GF-D8 (cell line): ENCODE data around the gene CDC25B.
"Not testable (repeated sequence)": the region's sequence is repeated elsewhere in the genome, so short reads cannot be mapped to it uniquely, and the experiment has no call there.

Experiments
- DNase-seq: peaks from one replicate; lab custom pipeline; 2025; lab: John Stamatoyannopoulos, UW

Gene CDC25B

DNA sequence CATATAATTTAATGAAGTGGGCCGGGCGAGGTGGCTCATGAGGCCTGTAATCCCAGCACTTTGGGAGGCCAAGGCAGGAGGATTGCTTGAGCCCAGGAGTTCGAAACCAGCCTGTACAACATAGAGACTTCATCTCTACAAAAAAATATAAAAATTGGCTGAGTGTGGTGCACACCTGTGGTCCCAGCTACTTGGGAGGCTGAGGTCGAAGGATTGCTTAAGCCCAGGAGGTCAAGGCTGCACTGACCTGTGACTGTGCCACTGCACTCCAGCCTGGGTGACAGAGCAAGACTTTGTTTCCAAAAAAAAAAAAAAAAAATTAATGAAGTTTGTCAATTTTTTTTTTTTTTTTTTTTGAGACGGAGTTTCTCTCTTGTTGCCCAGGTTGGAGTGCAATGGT lies 33.8 kb downstream of the CDC25B start:
- not testable (repeated sequence) for DNase-seq

- DNase-seq = no peak
Measured at GRCh38 chr20:3836132-3836531, 40.0 kb downstream of the CDC25B start.

GRCh38 chr20:3839328-3839727 lies 43.2 kb downstream of the CDC25B start:
- peak; percentile 98 for DNase-seq

- DNase-seq = not testable (repeated sequence)
Measured at GRCh38 chr20:3840201-3840600, 44.1 kb downstream of the CDC25B start.

DNA sequence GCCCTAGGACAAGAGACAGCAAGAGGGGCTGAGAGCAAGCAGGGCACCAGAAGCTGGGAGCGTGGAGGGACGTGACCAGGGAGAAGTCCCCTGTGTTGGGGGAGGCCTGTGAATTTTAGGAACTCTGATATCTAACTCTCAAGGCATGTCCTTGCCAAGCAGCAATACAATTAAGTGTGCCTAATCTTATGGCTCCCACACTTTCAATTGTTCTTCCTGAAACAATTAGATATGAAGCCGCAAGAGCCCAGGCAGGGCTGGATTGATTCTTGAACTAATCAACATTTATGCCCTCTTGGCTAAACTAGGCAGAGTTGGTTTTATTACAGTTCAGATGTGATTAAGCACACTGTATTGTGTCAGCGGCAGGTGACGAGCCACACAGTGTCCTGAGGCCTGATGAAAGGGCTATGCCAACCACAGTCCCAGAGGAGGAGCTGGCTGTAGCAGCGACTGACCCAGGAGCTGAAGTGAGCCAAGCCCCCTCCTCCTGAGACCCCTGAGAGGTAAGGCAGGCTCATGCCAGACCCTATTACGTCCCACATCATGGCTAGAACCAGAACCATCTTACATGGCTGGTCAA lies 46.3 kb downstream of the CDC25B start:
- DNase-seq = peak; percentile 36

- peak; percentile 7 for DNase-seq
Measured at GRCh38 chr20:3843490-3843889, 47.4 kb downstream of the CDC25B start.

GRCh38 chr20:3843990-3844619 lies 48.0 kb downstream of the CDC25B start:
- DNase-seq = not testable (repeated sequence)

DNA sequence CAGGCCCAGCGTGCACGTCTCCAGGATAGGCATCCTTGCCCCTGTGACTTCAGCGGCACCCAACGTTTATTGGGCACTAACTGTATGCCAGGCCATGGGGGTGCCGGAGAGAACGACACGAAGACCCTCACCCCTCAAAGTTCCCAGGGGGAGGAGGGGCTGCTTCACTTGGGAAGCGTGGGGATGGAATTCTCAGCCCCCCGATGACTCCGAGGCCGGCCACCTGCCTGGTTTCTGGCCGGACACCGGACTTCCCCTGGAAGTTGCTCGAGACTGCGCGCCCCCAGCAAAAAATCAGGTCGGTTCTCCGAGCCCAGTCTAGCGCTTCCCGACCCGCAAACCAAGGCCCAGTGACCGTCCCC lies 50.2 kb downstream of the CDC25B start:
- no peak for DNase-seq

GRCh38 chr20:3846740-3847428 lies 50.8 kb downstream of the CDC25B start, which contains the start of gene MAVS:
MAVS (plus strand) TSS chr20:3846834; CDS start chr20:3854625, 7,791 bp downstream.
- peak; percentile 39 for DNase-seq

DNA sequence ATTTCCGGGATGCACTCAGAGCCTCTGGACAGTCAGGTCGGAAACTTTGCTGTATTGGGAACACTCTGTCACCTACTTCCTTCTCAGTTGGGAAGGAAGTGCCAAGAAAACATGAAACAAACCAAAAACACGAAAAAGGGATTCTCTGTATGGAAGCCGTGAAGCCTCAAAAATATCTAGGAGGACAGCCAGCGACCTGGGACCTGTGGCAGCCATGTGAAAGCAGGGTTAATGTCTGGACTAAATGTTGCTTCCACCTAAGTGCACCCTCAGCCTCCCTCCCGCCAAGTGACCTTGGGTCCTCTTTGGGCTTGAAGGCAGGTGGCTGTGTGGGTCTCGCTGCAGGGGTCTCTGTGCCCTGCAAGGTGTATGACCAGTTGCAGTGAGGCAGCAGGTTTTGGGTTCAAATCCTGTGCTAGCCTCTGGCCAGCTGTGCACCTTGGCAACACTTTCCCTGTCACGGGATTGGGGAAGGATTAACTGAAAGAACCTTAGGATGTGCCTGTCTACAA lies 51.4 kb downstream of the CDC25B start:
- DNase-seq = no peak

DNA sequence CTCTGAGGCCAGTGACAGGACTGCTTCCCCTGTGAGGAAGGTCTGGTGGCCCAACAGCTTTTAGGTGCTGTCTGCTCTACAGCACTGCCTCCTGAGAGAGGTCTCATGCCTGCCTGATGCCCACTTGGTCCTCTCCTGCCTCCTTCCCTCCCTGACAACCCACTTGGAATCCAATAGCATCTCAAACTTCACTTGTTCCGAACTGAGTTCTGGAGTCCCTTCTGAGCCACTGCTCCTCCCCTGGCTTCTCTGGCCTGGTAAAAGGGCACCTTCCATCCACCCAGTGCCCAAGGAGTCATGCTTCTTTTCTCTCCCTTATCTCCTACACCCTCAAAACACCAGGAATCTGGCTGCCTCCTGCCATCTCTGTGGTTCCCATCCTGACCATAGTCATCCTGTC lies 52.5 kb downstream of the CDC25B start:
- no peak for DNase-seq

- DNase-seq = no peak
Measured at GRCh38 chr20:3854462-3854871, 58.4 kb downstream of the CDC25B start.
